ENCODE data around the gene GRAP.

DNA sequence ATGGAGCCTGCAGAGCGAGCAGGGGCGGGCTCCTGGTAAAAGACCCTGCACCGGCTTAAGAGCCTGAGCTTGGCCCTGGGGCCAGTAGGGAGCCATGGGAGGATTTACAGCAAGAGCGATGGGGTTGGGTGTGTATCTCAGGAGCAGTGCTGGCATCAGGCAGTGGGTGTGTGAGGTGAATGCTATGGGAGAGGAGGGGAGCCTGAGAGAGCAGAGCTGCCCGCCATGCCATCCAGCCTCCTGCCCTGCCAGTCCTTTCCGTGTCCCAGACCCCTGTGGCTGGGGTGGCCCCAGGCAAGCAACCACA lies 65.5 kb downstream of the GRAP start:
- TF ChIP-seq, protein P1, sequence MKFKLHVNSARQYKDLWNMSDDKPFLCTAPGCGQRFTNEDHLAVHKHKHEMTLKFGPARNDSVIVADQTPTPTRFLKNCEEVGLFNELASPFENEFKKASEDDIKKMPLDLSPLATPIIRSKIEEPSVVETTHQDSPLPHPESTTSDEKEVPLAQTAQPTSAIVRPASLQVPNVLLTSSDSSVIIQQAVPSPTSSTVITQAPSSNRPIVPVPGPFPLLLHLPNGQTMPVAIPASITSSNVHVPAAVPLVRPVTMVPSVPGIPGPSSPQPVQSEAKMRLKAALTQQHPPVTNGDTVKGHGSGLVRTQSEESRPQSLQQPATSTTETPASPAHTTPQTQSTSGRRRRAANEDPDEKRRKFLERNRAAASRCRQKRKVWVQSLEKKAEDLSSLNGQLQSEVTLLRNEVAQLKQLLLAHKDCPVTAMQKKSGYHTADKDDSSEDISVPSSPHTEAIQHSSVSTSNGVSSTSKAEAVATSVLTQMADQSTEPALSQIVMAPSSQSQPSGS (tag by site-specific recombination; IDR thresholded peaks at IDR 0.05; ENCODE audit: low read depth), result no peak
- no peak for TF ChIP-seq ZNF140 (tag by site-specific recombination; IDR thresholded peaks at IDR 0.05)
- TF ChIP-seq, protein P2, sequence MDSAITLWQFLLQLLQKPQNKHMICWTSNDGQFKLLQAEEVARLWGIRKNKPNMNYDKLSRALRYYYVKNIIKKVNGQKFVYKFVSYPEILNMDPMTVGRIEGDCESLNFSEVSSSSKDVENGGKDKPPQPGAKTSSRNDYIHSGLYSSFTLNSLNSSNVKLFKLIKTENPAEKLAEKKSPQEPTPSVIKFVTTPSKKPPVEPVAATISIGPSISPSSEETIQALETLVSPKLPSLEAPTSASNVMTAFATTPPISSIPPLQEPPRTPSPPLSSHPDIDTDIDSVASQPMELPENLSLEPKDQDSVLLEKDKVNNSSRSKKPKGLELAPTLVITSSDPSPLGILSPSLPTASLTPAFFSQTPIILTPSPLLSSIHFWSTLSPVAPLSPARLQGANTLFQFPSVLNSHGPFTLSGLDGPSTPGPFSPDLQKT (IDR thresholded peaks at IDR 0.05; ENCODE audit: borderline replicate concordance, low read depth, low read length), result no peak
- no peak for TF ChIP-seq ZNF660 (tag by site-specific recombination; IDR thresholded peaks at IDR 0.05)
- TF ChIP-seq ZNF292 (tag by site-specific recombination; IDR thresholded peaks at IDR 0.05; ENCODE audit: borderline replicate concordance, low read depth), result no peak
- TF ChIP-seq, protein P3, sequence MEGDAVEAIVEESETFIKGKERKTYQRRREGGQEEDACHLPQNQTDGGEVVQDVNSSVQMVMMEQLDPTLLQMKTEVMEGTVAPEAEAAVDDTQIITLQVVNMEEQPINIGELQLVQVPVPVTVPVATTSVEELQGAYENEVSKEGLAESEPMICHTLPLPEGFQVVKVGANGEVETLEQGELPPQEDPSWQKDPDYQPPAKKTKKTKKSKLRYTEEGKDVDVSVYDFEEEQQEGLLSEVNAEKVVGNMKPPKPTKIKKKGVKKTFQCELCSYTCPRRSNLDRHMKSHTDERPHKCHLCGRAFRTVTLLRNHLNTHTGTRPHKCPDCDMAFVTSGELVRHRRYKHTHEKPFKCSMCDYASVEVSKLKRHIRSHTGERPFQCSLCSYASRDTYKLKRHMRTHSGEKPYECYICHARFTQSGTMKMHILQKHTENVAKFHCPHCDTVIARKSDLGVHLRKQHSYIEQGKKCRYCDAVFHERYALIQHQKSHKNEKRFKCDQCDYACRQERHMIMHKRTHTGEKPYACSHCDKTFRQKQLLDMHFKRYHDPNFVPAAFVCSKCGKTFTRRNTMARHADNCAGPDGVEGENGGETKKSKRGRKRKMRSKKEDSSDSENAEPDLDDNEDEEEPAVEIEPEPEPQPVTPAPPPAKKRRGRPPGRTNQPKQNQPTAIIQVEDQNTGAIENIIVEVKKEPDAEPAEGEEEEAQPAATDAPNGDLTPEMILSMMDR (tag by site-specific recombination; IDR thresholded peaks at IDR 0.05), result no peak
- TF ChIP-seq BCL11A (tag by site-specific recombination; IDR thresholded peaks at IDR 0.05; ENCODE audit: low read depth), result no peak
- TF ChIP-seq, protein P4, sequence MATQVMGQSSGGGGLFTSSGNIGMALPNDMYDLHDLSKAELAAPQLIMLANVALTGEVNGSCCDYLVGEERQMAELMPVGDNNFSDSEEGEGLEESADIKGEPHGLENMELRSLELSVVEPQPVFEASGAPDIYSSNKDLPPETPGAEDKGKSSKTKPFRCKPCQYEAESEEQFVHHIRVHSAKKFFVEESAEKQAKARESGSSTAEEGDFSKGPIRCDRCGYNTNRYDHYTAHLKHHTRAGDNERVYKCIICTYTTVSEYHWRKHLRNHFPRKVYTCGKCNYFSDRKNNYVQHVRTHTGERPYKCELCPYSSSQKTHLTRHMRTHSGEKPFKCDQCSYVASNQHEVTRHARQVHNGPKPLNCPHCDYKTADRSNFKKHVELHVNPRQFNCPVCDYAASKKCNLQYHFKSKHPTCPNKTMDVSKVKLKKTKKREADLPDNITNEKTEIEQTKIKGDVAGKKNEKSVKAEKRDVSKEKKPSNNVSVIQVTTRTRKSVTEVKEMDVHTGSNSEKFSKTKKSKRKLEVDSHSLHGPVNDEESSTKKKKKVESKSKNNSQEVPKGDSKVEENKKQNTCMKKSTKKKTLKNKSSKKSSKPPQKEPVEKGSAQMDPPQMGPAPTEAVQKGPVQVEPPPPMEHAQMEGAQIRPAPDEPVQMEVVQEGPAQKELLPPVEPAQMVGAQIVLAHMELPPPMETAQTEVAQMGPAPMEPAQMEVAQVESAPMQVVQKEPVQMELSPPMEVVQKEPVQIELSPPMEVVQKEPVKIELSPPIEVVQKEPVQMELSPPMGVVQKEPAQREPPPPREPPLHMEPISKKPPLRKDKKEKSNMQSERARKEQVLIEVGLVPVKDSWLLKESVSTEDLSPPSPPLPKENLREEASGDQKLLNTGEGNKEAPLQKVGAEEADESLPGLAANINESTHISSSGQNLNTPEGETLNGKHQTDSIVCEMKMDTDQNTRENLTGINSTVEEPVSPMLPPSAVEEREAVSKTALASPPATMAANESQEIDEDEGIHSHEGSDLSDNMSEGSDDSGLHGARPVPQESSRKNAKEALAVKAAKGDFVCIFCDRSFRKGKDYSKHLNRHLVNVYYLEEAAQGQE (tag by site-specific recombination; IDR thresholded peaks at IDR 0.05), result no peak
- TF ChIP-seq ZSCAN16 (tag by site-specific recombination; IDR thresholded peaks at IDR 0.05), result no peak

Measured in HEK293 (cell line).